GM23338 (cell line): ENCODE measurements around the gene LRRC28. TPM values are rescaled to one million over a fixed set of nuclear protein-coding genes. Genes with fewer than 3 reads are reported as not detected.

Experiments used
- ATAC-seq: fragments of 200-7000 bp; cut with Tn5 transposase; 3 replicates; pipeline ENCODE4 v1.9.1; 2020
- DNase-seq: peaks from one replicate; pipeline ENCODE4 v3.0.0-alpha.2; 2015; ENCODE audit warnings: low spot score
- H2AFZ ChIP-seq: fragments of 200-600 bp; sonication (generic); 2 replicates; pipeline ENCODE4 v1.8.0; 2016; ENCODE audit warnings: antibody characterized with exemption, mild to moderate bottlenecking, moderate library complexity
- H3F3A ChIP-seq: fragments of 200-600 bp; sonication (generic); replicated peaks from 2 replicates; pipeline ENCODE4 v1.8.0; 2017; ENCODE audit warnings: antibody characterized with exemption, mixed run types, low read depth
- H3K27ac ChIP-seq: fragments of 200-600 bp; sonication (generic); 2 replicates; pipeline ENCODE4 v1.6.1; 2016; ENCODE audit warnings: low read depth
- H3K27me3 ChIP-seq: fragments of 200-600 bp; sonication (generic); 2 replicates; pipeline ENCODE4 v1.8.0; 2016; ENCODE audit warnings: mild to moderate bottlenecking, mixed run types, moderate library complexity; ENCODE audit not compliant: insufficient read depth
- H3K36me3 ChIP-seq: fragments of 200-600 bp; sonication (generic); 2 replicates; pipeline ENCODE4 v1.8.0; 2016; ENCODE audit warnings: mild to moderate bottlenecking; ENCODE audit not compliant: insufficient read depth
- H3K4me1 ChIP-seq: fragments of 200-600 bp; sonication (generic); 2 replicates; pipeline ENCODE4 v1.8.0; 2016; ENCODE audit warnings: mild to moderate bottlenecking, moderate library complexity; ENCODE audit not compliant: insufficient read depth
- H3K4me2 ChIP-seq: fragments of 200-600 bp; sonication (generic); 2 replicates; pipeline ENCODE4 v1.7.1; 2017; ENCODE audit warnings: mixed run types
- H3K4me3 ChIP-seq: fragments of 200-600 bp; sonication (generic); 2 replicates; pipeline ENCODE4 v1.6.1; 2016; ENCODE audit warnings: mixed run types
- H3K79me2 ChIP-seq: fragments of 200-600 bp; sonication (generic); replicated peaks from 2 replicates; pipeline ENCODE4 v1.8.0; 2017; ENCODE audit warnings: mild to moderate bottlenecking; ENCODE audit not compliant: insufficient read depth
- H3K9me2 ChIP-seq: fragments of 200-600 bp; sonication (generic); 2 replicates; pipeline ENCODE4 v1.8.0; 2017; ENCODE audit not compliant: insufficient read depth
- H4K20me1 ChIP-seq: fragments of 200-600 bp; sonication (generic); replicated peaks from 2 replicates; pipeline ENCODE4 v1.8.0; 2017; ENCODE audit warnings: mild to moderate bottlenecking; ENCODE audit not compliant: insufficient read depth
- H3K27ac Mint-ChIP-seq: 2 replicates; pipeline ENCODE4 v1.8.0; 2020; ENCODE audit warnings: inconsistent platforms, mild to moderate bottlenecking, moderate library complexity, mixed read lengths
- H3K27me3 Mint-ChIP-seq: 3 replicates; pipeline ENCODE4 v1.8.0; 2022; ENCODE audit warnings: low read depth, mild to moderate bottlenecking, moderate library complexity, mixed read lengths, inconsistent platforms; ENCODE audit not compliant: insufficient read depth, poor library complexity
- H3K36me3 Mint-ChIP-seq: 3 replicates; pipeline ENCODE4 v1.8.0; 2021; ENCODE audit warnings: low read depth, mild to moderate bottlenecking, inconsistent platforms, moderate library complexity, mixed read lengths
- H3K4me1 Mint-ChIP-seq: 3 replicates; pipeline ENCODE4 v1.8.0; 2020; ENCODE audit warnings: mild to moderate bottlenecking, inconsistent platforms, mixed read lengths
- H3K4me3 Mint-ChIP-seq: 3 replicates; pipeline ENCODE4 v1.8.0; 2021; ENCODE audit warnings: moderate library complexity, mild to moderate bottlenecking, inconsistent platforms, mixed read lengths
- H3K9me3 Mint-ChIP-seq: 3 replicates; pipeline ENCODE4 v1.8.0; 2020; ENCODE audit warnings: moderate library complexity, mild to moderate bottlenecking, inconsistent platforms, mixed read lengths
- CREB1 ChIP-seq: fragments of 250-450 bp; sonication (Bioruptor Pico); IDR thresholded peaks from 2 replicates; pipeline ENCODE4 v1.5.0; 2020; ENCODE audit warnings: low read depth, mild to moderate bottlenecking, moderate library complexity
- EZH2 ChIP-seq: fragments of 200-600 bp; sonication (generic); IDR thresholded peaks from one replicate; pipeline ENCODE4 v1.8.0; 2017; ENCODE audit warnings: antibody characterized with exemption, mild to moderate bottlenecking, low read depth; ENCODE audit not compliant: unreplicated experiment
- EZH2phosphoT487 ChIP-seq: fragments of 200-600 bp; sonication (generic); IDR thresholded peaks from one replicate; pipeline ENCODE4 v1.8.1; 2018; ENCODE audit warnings: antibody characterized with exemption; ENCODE audit not compliant: unreplicated experiment
- NANOG ChIP-seq: IDR thresholded peaks from 2 replicates; pipeline ENCODE4 v1.6.1; 2016; ENCODE audit warnings: antibody characterized with exemption, borderline replicate concordance
- POLR2AphosphoS5 ChIP-seq: IDR thresholded peaks from 2 replicates; pipeline ENCODE4 v1.6.1; 2016; ENCODE audit warnings: antibody characterized with exemption, low read depth
- STAT1 ChIP-seq: IDR thresholded peaks from one replicate; pipeline ENCODE4 v1.6.1; 2016; ENCODE audit warnings: antibody characterized with exemption; ENCODE audit not compliant: unreplicated experiment
- ZNF114 ChIP-seq: fragments of 250-450 bp; sonication (Bioruptor Pico); IDR thresholded peaks from 2 replicates; pipeline ENCODE4 v1.5.0; 2020; ENCODE audit warnings: mild to moderate bottlenecking, moderate library complexity
- ZNF331 ChIP-seq: fragments of 250-450 bp; sonication (Bioruptor Pico); IDR thresholded peaks from 2 replicates; pipeline ENCODE4 v1.5.0; 2020; ENCODE audit warnings: low read depth, mild to moderate bottlenecking, moderate library complexity
- ZNF462 ChIP-seq: fragments of 250-450 bp; sonication (Bioruptor Pico); IDR thresholded peaks from 2 replicates; pipeline ENCODE4 v1.5.0; 2020; ENCODE audit warnings: mild to moderate bottlenecking, moderate library complexity
- polyA plus RNA-seq: library from polyadenylated mRNA; unstranded; fragments of >200 nt; fragmentation: Nextera tagmentation; extraction: Ambion mirVana; gene quantifications from 2 replicates; pipeline ENCODE4 v1.2.1, GENCODE V29; 2016
- total RNA-seq: library from RNA; depleted of rRNA; stranded (reverse); fragments of >200 nt; shearing (Covaris generic); gene quantifications from 2 replicates; pipeline ENCODE4 v1.2.3, GENCODE V29; 2014
- TF ChIP-seq, protein P1 (sequence below): IDR thresholded peaks from one replicate; pipeline ENCODE4 v1.6.1; 2018; ENCODE audit warnings: antibody characterized with exemption; ENCODE audit not compliant: unreplicated experiment
- TF ChIP-seq, protein P2 (sequence below): IDR thresholded peaks from 2 replicates; pipeline ENCODE4 v1.6.1; 2016; ENCODE audit warnings: antibody characterized with exemption

Gene LRRC28
- total and polyA plus RNA-seq, 2 experiments from 2014 or later, result 12.9 to 28.4 TPM

DNA sequence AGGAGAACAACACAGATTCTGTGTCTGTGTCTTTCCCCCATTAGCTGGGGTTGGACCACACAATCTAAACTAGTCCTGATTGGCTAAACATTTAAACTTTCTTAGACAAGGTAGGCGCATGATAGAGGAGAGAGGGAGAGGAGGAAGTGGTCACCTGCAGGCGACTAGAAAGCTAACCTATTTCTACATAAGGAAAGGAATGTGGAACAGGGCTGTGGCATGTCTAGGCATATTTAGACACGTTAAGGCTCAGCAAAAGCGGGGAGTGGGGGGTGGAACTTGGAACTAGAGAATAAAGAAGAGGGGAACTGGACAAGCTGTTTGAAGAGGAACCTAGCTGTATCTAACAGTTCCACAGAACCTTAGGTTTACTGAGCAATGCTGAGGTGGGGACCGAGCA is 12.8 kb downstream of the LRRC28 start:
- Histone ChIP-seq H3K36me3 (no peaks in the 10 kb centered on the region), H2AFZ (no peak overlapping the region), H4K20me1 (no peaks in the 10 kb centered on the region), H3K27ac (no peak overlapping the region), H3K79me2 (no peaks in the 10 kb centered on the region), H3F3A (no peaks in the 10 kb centered on the region), H3K9me2 (no peaks in the 10 kb centered on the region), H3K27me3 (no peaks in the 10 kb centered on the region), H3K4me1 (peaks cover 3% of the 10 kb centered on the region; the same call in 1 of the 2 replicates), H3K4me2 (no peak overlapping the region), H3K4me3 (no peak overlapping the region)
- peak; percentile 23 for DNase-seq
- Mint-ChIP-seq H3K27me3 (peaks cover 2% of the 10 kb centered on the region), H3K27ac (peak overlapping the region; percentile 30; the same call in 1 of the 2 replicates), H3K4me3 (no peak overlapping the region), H3K4me1 (peaks cover 8% of the 10 kb centered on the region), H3K36me3 (no peaks in the 10 kb centered on the region), H3K9me3 (no peaks in the 10 kb centered on the region)
- TF ChIP-seq ZNF462 (CRISPR knock-in tag) (no peak), STAT1 (no peak), EZH2 (no peak), NANOG (no peak), ZNF114 (CRISPR knock-in tag) (no peak), POLR2AphosphoS5 (no peak), ZNF331 (CRISPR knock-in tag) (no peak), EZH2phosphoT487 (no peak), CREB1 (CRISPR knock-in tag) (no peak)
- TF ChIP-seq, protein P1, sequence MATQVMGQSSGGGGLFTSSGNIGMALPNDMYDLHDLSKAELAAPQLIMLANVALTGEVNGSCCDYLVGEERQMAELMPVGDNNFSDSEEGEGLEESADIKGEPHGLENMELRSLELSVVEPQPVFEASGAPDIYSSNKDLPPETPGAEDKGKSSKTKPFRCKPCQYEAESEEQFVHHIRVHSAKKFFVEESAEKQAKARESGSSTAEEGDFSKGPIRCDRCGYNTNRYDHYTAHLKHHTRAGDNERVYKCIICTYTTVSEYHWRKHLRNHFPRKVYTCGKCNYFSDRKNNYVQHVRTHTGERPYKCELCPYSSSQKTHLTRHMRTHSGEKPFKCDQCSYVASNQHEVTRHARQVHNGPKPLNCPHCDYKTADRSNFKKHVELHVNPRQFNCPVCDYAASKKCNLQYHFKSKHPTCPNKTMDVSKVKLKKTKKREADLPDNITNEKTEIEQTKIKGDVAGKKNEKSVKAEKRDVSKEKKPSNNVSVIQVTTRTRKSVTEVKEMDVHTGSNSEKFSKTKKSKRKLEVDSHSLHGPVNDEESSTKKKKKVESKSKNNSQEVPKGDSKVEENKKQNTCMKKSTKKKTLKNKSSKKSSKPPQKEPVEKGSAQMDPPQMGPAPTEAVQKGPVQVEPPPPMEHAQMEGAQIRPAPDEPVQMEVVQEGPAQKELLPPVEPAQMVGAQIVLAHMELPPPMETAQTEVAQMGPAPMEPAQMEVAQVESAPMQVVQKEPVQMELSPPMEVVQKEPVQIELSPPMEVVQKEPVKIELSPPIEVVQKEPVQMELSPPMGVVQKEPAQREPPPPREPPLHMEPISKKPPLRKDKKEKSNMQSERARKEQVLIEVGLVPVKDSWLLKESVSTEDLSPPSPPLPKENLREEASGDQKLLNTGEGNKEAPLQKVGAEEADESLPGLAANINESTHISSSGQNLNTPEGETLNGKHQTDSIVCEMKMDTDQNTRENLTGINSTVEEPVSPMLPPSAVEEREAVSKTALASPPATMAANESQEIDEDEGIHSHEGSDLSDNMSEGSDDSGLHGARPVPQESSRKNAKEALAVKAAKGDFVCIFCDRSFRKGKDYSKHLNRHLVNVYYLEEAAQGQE, result no peak
- TF ChIP-seq, protein P2, sequence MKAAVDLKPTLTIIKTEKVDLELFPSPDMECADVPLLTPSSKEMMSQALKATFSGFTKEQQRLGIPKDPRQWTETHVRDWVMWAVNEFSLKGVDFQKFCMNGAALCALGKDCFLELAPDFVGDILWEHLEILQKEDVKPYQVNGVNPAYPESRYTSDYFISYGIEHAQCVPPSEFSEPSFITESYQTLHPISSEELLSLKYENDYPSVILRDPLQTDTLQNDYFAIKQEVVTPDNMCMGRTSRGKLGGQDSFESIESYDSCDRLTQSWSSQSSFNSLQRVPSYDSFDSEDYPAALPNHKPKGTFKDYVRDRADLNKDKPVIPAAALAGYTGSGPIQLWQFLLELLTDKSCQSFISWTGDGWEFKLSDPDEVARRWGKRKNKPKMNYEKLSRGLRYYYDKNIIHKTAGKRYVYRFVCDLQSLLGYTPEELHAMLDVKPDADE, result no peak
- ATAC-seq, result no peak
